NB4 (cell line): Measurements from ENCODE around the gene NCF4.

Source experiments
- POLR2A ChIP-seq: IDR thresholded peaks from 2 replicates; pipeline ENCODE4 v1.6.1; 2011; ENCODE audit warnings: mild to moderate bottlenecking; ENCODE audit not compliant: insufficient read length; ENCODE audit errors: extremely low read depth
- TF ChIP-seq, protein P1 (sequence below): IDR thresholded peaks from one replicate; pipeline ENCODE4 v1.5.1; 2012; ENCODE audit warnings: low read depth, low read length
- TF ChIP-seq, protein P2 (sequence below): IDR thresholded peaks from 2 replicates; pipeline ENCODE4 v1.6.1; 2011; ENCODE audit warnings: low read depth, low read length

DNA sequence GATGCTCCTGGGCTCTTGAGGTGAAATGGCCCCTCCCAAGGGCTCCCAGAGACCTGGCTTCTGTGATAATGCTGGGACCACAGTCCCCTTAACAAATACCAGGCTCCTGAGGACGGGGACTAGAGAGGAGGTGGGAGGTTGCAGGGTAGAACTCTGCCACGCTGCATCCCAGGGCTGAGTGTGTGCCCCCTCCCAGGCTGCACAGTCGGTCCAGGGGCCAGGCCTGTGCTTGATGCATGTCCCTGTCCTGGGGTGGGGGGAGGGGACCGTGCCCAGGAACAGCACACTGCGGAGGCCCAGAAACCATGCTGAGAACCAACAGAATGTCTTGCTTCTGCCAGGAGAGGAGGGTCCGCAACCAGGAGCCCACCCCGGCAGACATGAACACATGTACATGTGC is 61.9 kb downstream of the NCF4 start:
- TF ChIP-seq, protein P1, sequence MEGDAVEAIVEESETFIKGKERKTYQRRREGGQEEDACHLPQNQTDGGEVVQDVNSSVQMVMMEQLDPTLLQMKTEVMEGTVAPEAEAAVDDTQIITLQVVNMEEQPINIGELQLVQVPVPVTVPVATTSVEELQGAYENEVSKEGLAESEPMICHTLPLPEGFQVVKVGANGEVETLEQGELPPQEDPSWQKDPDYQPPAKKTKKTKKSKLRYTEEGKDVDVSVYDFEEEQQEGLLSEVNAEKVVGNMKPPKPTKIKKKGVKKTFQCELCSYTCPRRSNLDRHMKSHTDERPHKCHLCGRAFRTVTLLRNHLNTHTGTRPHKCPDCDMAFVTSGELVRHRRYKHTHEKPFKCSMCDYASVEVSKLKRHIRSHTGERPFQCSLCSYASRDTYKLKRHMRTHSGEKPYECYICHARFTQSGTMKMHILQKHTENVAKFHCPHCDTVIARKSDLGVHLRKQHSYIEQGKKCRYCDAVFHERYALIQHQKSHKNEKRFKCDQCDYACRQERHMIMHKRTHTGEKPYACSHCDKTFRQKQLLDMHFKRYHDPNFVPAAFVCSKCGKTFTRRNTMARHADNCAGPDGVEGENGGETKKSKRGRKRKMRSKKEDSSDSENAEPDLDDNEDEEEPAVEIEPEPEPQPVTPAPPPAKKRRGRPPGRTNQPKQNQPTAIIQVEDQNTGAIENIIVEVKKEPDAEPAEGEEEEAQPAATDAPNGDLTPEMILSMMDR, result no peak
- TF ChIP-seq, protein P2, sequence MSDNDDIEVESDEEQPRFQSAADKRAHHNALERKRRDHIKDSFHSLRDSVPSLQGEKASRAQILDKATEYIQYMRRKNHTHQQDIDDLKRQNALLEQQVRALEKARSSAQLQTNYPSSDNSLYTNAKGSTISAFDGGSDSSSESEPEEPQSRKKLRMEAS, result no peak
- TF ChIP-seq POLR2A, result no peak
